OCI-LY7 (cell line): ENCODE data around the gene GALP.

ENCODE experiments used
- CTCF ChIP-seq: fragments of 200-600 bp; sonication (generic); conservative IDR thresholded peaks from 2 replicates; pipeline ENCODE4 v1.5.1; 2014; ENCODE audit warnings: mild to moderate bottlenecking, antibody characterized with exemption, low read length, moderate library complexity, mixed read lengths
- EZH2phosphoT487 ChIP-seq: fragments of 200-600 bp; sonication (generic); IDR thresholded peaks from 2 replicates; pipeline ENCODE4 v1.6.1; 2018; ENCODE audit warnings: low read depth, borderline replicate concordance, mild to moderate bottlenecking, mixed run types, antibody characterized with exemption, low read length, moderate library complexity, mixed read lengths

- TF ChIP-seq CTCF = no peak
- no peak for TF ChIP-seq EZH2phosphoT487
These were observed 35.0 kb upstream of the GALP start, which contains the start of gene ZNF444 for GRCh38 chr19:56140583-56141416.
